ENCODE data around the gene FBXL5.

FBXL5 gene

GRCh38 chr4:15557786-15558550 lies 97.2 kb downstream of the FBXL5 start:
- TF ChIP-seq CTCF (IDR thresholded peaks at IDR 0.05; ENCODE audit: low read depth, low read length) (no peak), POLR2A (IDR thresholded peaks at IDR 0.05; ENCODE audit: extremely low read depth, insufficient read length) (no peak), MYC (IDR thresholded peaks at IDR 0.05; ENCODE audit: low read depth, low read length) (no peak), MAX (IDR thresholded peaks at IDR 0.05; ENCODE audit: low read depth, low read length) (no peak)
- H3K4me3 ChIP-seq (ENCODE audit: low read depth, low read length): no peak overlapping the region
- DNase-seq (ENCODE audit: low read depth): no peak

- no peak overlapping the region for H3K4me3 ChIP-seq (ENCODE audit: low read depth, low read length)
- TF ChIP-seq MAX (IDR thresholded peaks at IDR 0.05; ENCODE audit: low read depth, low read length) (no peak), MYC (IDR thresholded peaks at IDR 0.05; ENCODE audit: low read depth, low read length) (no peak), CTCF (IDR thresholded peaks at IDR 0.05; ENCODE audit: low read depth, low read length) (no peak), POLR2A (IDR thresholded peaks at IDR 0.05; ENCODE audit: extremely low read depth, insufficient read length) (no peak)
- DNase-seq (ENCODE audit: low read depth): no peak
These were observed 98.6 kb downstream of the FBXL5 start for GRCh38 chr4:15556511-15557092.
